NT2/D1 (cell line): ENCODE data around the gene HOXB3.

Experiments used
- DNase-seq: peaks from one replicate; pipeline ENCODE4 v3.0.0-alpha.2; 2011; ENCODE audit warnings: low read depth, low spot score
- H3K27me3 ChIP-seq: 2 replicates; pipeline ENCODE4 v1.6.0; 2011; ENCODE audit warnings: mild to moderate bottlenecking; ENCODE audit not compliant: insufficient read length, insufficient read depth
- H3K36me3 ChIP-seq: 2 replicates; pipeline ENCODE4 v1.6.1; 2011; ENCODE audit warnings: mild to moderate bottlenecking, low read length, mixed read lengths; ENCODE audit not compliant: insufficient read depth, insufficient read length
- H3K4me1 ChIP-seq: 2 replicates; pipeline ENCODE4 v1.5.1; 2011; ENCODE audit not compliant: insufficient read depth, insufficient read length
- H3K4me3 ChIP-seq: 2 replicates; pipeline ENCODE4 v1.5.1; 2011; ENCODE audit warnings: low read depth; ENCODE audit not compliant: insufficient read length
- H3K9ac ChIP-seq: 2 replicates; pipeline ENCODE4 v1.6.0; 2011; ENCODE audit warnings: low read depth; ENCODE audit not compliant: insufficient read length
- H3K9me3 ChIP-seq: 2 replicates; pipeline ENCODE4 v1.5.1; 2011; ENCODE audit warnings: mild to moderate bottlenecking, low read length; ENCODE audit not compliant: insufficient read depth
- SUZ12 ChIP-seq: IDR thresholded peaks from 2 replicates; pipeline ENCODE4 v1.6.1; 2011; ENCODE audit not compliant: insufficient read length, insufficient read depth; ENCODE audit errors: extremely low read depth
- YY1 ChIP-seq: IDR thresholded peaks from 2 replicates; pipeline ENCODE4 v1.6.1; 2011; ENCODE audit not compliant: insufficient read length, insufficient read depth
- ZNF274 ChIP-seq: IDR thresholded peaks from 2 replicates; pipeline ENCODE4 v1.6.1; 2011; ENCODE audit warnings: mild to moderate bottlenecking, low read depth, low read length

HOXB3 gene

GRCh38 chr17:48565022-48565554, 25.0 kb downstream of the HOXB3 start:
- Histone ChIP-seq H3K36me3 (no peaks in the 10 kb centered on the region), H3K27me3 (peaks cover 100% of the 10 kb centered on the region), H3K4me1 (no peaks in the 10 kb centered on the region), H3K9ac (no peak overlapping the region), H3K4me3 (no peak overlapping the region), H3K9me3 (peaks cover 11% of the 10 kb centered on the region; the same call in 1 of the 2 replicates)
- no peak for DNase-seq
- TF ChIP-seq SUZ12 (no peak), ZNF274 (no peak), YY1 (no peak)

GRCh38 chr17:48564188-48565021, 25.6 kb downstream of the HOXB3 start:
- Histone ChIP-seq H3K9ac (peak overlapping the region; percentile 58), H3K4me3 (peak overlapping the region; percentile 29), H3K9me3 (peaks cover 11% of the 10 kb centered on the region; the same call in 1 of the 2 replicates), H3K4me1 (peaks cover 3% of the 10 kb centered on the region), H3K27me3 (peaks cover 100% of the 10 kb centered on the region), H3K36me3 (no peaks in the 10 kb centered on the region)
- DNase-seq = no peak
- TF ChIP-seq ZNF274 (no peak), YY1 (no peak), SUZ12 (peak; percentile 92)

- H3K27me3 ChIP-seq = peaks cover 100% of the 10 kb centered on the region
- peaks cover 11% of the 10 kb centered on the region; the same call in 1 of the 2 replicates for H3K9me3 ChIP-seq
- peaks cover 3% of the 10 kb centered on the region for H3K4me1 ChIP-seq
- no peaks in the 10 kb centered on the region for H3K36me3 ChIP-seq
- TF ChIP-seq SUZ12 (no peak), ZNF274 (no peak), YY1 (no peak)
- no peak overlapping the region for H3K4me3 ChIP-seq
- DNase-seq = no peak
- H3K9ac ChIP-seq = peak overlapping the region; percentile 12
Observed at GRCh38 chr17:48563867-48564187, 26.2 kb downstream of the HOXB3 start.

GRCh38 chr17:48563385-48563838, 26.6 kb downstream of the HOXB3 start:
- H3K4me3 ChIP-seq = no peak overlapping the region
- H3K9ac ChIP-seq = no peak overlapping the region
- H3K4me1 ChIP-seq = peaks cover 3% of the 10 kb centered on the region
- TF ChIP-seq YY1 (no peak), SUZ12 (peak; percentile 3)
- peaks cover 11% of the 10 kb centered on the region; the same call in 1 of the 2 replicates for H3K9me3 ChIP-seq
- no peak for DNase-seq
- no peaks in the 10 kb centered on the region for H3K36me3 ChIP-seq
- H3K27me3 ChIP-seq = peaks cover 100% of the 10 kb centered on the region

GRCh38 chr17:48562934-48563333, 27.1 kb downstream of the HOXB3 start:
- H3K4me3 ChIP-seq = no peak overlapping the region
- H3K27me3 ChIP-seq = peaks cover 100% of the 10 kb centered on the region
- TF ChIP-seq SUZ12 = peak; percentile 67
- TF ChIP-seq ZNF274 = no peak
- peaks cover 11% of the 10 kb centered on the region; the same call in 1 of the 2 replicates for H3K9me3 ChIP-seq
- no peak for DNase-seq
- peaks cover 3% of the 10 kb centered on the region for H3K4me1 ChIP-seq
- H3K9ac ChIP-seq = no peak overlapping the region
- H3K36me3 ChIP-seq = no peaks in the 10 kb centered on the region

- Histone ChIP-seq H3K27me3 (peaks cover 100% of the 10 kb centered on the region), H3K4me3 (no peak overlapping the region), H3K9ac (no peak overlapping the region), H3K4me1 (peaks cover 3% of the 10 kb centered on the region), H3K9me3 (peaks cover 8% of the 10 kb centered on the region; the same call in 1 of the 2 replicates), H3K36me3 (no peaks in the 10 kb centered on the region)
- DNase-seq = no peak
- TF ChIP-seq YY1 (no peak), ZNF274 (no peak), SUZ12 (no peak)
Observed at GRCh38 chr17:48561884-48562810, 27.9 kb downstream of the HOXB3 start.
